ENCODE measurements around the gene GSAP.
A peak's percentile ranks its signal among the peaks of the same experiment; 100 is the strongest.

The GSAP gene

GRCh38 chr7:77422500-77422899 lies 6.4 kb upstream of the GSAP start:
- DNase-seq (ENCODE audit: low read depth, low spot score), result no peak
- in situ Hi-C loops (cut with HindIII; ENCODE audit: low sequenced_read_pairs), result no loop called here
- no peak for TF ChIP-seq CTCF (IDR thresholded peaks at IDR 0.05; ENCODE audit: low read depth, low read length)
- no peak overlapping the region for H3K4me3 ChIP-seq (ENCODE audit: low read depth, low read length)

- TF ChIP-seq CTCF (IDR thresholded peaks at IDR 0.05; ENCODE audit: low read depth, low read length), result no peak
- in situ Hi-C loops (cut with HindIII; ENCODE audit: low sequenced_read_pairs), result no loop called here
- DNase-seq (ENCODE audit: low read depth, low spot score), result no peak
- H3K4me3 ChIP-seq (ENCODE audit: low read depth, low read length), result no peak overlapping the region
Observed at GRCh38 chr7:77420986-77421672, 5.0 kb upstream of the GSAP start.

GRCh38 chr7:77420438-77420837 lies 4.3 kb upstream of the GSAP start:
- DNase-seq (ENCODE audit: low read depth, low spot score), result no peak
- no peak overlapping the region for H3K4me3 ChIP-seq (ENCODE audit: low read depth, low read length)
- in situ Hi-C loops (cut with HindIII; ENCODE audit: low sequenced_read_pairs), result no loop called here
- TF ChIP-seq CTCF (IDR thresholded peaks at IDR 0.05; ENCODE audit: low read depth, low read length), result no peak

GRCh38 chr7:77419102-77419501 lies 3.0 kb upstream of the GSAP start:
- TF ChIP-seq CTCF (IDR thresholded peaks at IDR 0.05; ENCODE audit: low read depth, low read length), result no peak
- H3K4me3 ChIP-seq (ENCODE audit: low read depth, low read length), result no peak overlapping the region
- in situ Hi-C loops (cut with HindIII; ENCODE audit: low sequenced_read_pairs), result no loop called here
- DNase-seq (ENCODE audit: low read depth, low spot score), result no peak

- no peak overlapping the region for H3K4me3 ChIP-seq (ENCODE audit: low read depth, low read length)
- TF ChIP-seq CTCF (IDR thresholded peaks at IDR 0.05; ENCODE audit: low read depth, low read length), result no peak
- in situ Hi-C loops (cut with HindIII; ENCODE audit: low sequenced_read_pairs), result no loop called here
- no peak for DNase-seq (ENCODE audit: low read depth, low spot score)
Observed at GRCh38 chr7:77417801-77418200, 1.7 kb upstream of the GSAP start.

- in situ Hi-C loops (cut with HindIII; ENCODE audit: low sequenced_read_pairs), result no loop called here
- TF ChIP-seq CTCF (IDR thresholded peaks at IDR 0.05; ENCODE audit: low read depth, low read length), result no peak
- DNase-seq (ENCODE audit: low read depth, low spot score), result no peak
- peak overlapping the region; percentile 47 for H3K4me3 ChIP-seq (ENCODE audit: low read depth, low read length)
Observed at GRCh38 chr7:77416621-77417371, 647 bp upstream of the GSAP start.

Measured in astrocyte of the spinal cord (primary cell).